B cell (primary cell): ENCODE data around the gene TNFRSF12A.

Source experiments
- CTCF ChIP-seq: fragments of 200-600 bp; IDR thresholded peaks from one replicate; pipeline ENCODE4 v1.8.0; 2022; ENCODE audit warnings: antibody characterized with exemption, mild to moderate bottlenecking
- EZH2 ChIP-seq: IDR thresholded peaks from 2 replicates; pipeline ENCODE4 v1.6.1; 2012; ENCODE audit warnings: borderline replicate concordance, low read depth, mild to moderate bottlenecking, moderate library complexity, low read length; ENCODE audit not compliant: insufficient read depth, poor library complexity, severe bottlenecking

GRCh38 chr16:3032624-3033023 is 12.5 kb downstream of the TNFRSF12A start:
- TF ChIP-seq CTCF (no peak), EZH2 (no peak)
